GM18519 (cell line): ENCODE results near the gene AP2S1.
"Not testable (repeated sequence)": the region's sequence is repeated elsewhere in the genome, so short reads cannot be mapped to it uniquely, and the experiment has no call there.

Experiments used
- ATAC-seq: cut with Tn5 transposase; IDR thresholded peaks from one replicate; pipeline ENCODE4 v1.9.1; 2021; ENCODE audit warnings: mild to moderate bottlenecking, moderate library complexity; ENCODE audit not compliant: unreplicated experiment, low FRiP score

The AP2S1 gene

DNA sequence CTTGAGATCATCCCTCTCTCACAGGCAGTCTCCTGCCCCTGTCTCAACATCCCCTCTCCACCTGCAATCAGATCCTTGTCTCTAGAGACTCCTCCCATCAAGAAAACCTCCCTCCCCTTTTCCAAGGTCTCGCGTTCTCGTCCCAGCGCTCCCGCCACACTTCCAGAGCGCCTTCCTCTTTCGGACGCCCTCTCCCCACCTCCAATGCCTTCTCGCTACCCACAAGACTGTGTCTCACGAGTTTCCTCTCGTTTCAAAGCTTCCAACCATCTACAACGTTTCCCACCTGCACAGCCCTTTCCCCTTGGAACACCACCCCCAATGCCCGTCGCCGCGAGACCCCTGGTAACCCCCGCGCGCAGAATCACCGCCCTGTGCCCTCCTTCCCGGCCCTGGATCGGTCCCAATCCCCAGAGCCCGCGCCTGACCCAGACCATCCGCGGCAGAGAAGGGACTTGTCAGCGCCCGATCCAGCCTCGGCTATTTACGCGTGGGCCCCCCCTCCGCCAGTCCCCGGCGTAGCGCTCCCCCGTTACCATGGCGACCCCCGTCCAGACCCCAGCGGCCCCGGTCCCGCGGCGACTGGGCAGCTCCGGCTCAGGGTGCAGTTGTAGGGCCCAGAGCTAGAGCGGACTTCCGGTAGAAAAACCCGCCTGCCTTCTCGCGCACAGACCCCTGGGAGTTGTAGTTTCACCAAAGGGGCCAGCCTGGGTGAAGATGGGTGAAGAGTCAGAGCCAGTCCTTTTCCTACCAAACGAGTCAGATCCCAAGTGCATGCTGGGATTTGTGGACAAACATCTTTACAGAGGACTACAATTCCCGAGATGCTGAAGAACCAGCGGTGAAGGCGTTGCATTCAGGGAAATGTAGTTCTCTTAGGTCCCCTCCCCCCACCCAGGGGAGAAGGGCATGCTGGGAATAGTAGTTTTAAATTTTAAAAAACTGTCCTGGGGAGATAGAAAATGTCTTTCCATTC is at the start of gene AP2S1:
TSS of gene AP2S1 (minus strand) at position 619 of the 976 bp plus-strand sequence. CDS start at position 539, 80 bp downstream.
- peak; percentile 70 for ATAC-seq

DNA sequence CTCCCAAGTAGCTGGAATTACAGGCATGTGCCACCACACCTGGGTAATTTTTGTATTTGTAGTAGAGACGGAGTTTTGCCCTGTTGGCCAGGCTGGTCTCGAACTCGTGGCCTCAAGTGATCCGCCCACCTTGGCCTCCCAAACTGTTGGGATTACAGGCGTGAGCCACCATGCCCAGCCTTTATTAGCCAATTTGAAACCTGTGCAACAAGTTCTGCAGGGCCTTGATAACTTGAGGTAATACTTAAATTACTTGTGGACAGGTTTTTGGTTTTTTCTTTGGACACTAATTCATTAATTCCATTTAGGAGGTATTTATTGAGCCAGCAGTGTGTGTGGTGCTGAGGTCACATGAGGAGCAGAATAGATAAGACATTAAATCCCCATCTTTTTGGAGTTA is 49.7 kb upstream of the AP2S1 start:
- no peak for ATAC-seq

DNA sequence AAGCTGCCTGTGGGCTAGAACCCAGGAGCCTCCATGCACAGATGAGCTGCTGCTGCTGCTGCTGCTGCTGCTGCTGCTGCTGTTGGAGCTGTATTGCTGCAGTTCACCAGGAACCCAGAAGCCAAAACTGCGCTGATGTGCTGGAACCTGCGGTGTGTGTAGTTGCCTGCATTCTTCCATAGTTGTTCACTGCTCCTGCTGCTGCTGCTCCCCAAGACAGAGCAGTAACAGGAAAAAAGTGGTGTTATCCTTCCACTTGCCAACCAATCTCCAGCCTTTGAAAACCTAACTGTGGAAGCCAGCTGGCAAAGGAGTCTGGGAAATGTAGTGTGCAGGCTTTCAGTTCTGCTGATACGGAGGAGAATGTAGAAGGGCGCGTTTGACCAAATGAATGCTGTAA is 48.1 kb upstream of the AP2S1 start:
- ATAC-seq, result no peak

DNA sequence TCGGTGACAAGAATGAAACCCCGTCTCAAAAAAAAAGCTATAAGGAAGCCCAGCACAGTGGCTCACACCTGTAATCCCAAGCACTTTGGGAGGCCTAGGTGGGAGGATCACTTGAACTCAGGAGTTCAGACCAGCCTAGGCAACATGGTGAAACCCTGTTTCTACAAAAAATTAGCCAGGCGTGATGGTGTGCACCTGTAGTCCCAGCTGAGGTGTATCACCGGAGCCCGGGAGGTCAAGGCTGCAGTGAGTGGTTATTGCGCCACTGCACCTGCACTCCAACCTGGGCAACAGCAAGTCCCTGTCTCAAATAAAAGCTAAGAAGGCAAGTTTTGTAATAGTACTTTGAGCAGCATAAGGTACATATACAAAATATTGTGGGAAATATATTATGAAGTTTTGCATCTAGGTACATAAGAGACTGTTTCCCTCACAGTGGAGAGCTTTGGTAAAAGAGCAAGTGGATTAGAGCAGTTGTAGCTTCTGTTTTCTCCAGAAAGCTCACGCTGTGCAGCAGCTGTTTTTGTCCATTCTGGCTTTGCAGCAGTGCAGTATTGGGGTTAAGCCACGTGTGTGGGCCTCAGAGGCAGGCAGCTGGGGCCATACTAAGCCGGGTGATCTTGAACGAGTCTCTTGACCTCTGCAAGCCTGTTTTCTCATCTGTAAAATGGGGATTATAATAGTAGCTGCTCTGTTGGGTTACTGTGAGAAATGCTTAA is 45.6 kb upstream of the AP2S1 start:
- ATAC-seq, result no peak

DNA sequence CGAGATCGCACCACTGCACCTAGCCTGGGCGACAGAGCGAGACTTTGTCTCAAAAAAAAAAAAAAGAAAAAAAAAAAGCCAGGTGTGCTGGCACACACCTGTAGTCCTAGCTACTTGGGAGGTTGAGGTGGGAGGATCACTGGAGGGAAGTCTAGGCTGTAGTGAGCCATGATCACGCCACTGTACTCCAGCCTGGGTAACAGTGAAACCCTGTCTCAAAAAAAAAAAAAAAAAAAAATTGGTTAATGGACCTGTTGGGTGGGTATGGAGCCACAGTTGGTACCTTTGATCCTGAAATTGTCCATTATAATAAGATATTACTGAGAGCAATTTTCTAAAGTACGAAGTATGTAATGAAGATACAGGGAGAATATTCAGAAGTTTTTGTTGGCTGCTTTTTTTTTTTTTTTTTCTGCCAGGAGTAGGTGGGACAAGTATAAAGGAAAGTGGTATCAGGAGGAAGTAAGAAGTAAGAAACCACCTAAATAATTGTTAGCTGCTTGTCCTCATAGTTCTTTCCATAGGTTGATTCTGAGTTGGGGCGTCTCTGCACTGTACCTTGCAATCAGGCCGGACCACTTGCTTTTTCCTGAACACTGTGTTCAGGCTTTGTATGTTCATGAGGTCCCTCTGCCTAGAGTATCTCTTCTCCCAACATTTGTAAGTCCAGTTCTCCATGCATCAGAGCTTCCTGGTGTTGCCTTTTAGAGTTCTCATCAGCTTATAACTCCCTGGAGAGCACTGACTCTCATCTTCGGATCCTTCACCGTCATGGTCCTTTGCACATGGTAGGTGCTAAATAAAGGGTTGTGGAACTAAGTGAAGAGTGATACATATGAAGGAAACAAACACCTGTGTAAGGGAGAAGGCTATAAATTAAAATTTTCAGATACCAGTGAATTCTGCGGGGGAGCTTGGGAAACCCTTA is 41.9 kb upstream of the AP2S1 start:
- no peak for ATAC-seq

DNA sequence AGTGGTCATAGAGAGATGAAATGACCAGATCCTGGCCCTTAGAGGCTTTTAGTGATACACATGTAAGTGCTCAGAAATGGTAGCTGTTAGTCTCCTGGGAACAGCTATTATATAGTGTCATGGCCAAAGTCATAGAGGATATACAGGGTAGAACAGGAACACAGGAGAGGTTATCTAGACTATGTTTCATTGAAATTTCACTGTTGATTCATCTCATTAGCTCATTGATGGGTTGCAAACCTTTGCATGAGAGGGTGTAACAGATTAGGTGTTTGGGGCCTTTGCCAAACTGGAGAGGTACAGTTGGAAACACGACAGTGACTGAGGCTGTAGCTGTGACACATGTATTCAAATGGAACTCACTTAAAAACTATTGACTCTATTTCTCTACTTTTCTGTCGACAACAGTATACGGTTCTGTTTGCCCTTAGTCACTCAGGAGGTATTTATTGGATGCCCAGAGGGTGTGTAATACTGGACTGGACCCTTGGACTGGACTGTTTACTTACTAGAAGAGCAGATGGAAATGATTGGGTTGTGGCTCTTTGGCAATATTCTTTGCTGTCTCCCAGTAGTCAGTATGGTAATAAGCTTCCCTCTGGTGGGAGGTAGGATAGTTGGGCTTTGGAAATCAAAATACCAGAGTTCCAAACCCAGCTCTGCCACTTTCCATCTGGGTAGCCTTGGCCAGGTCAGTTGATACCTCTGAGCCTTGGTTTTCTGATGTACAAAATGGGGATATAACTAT is 40.0 kb upstream of the AP2S1 start:
- ATAC-seq, result no peak

DNA sequence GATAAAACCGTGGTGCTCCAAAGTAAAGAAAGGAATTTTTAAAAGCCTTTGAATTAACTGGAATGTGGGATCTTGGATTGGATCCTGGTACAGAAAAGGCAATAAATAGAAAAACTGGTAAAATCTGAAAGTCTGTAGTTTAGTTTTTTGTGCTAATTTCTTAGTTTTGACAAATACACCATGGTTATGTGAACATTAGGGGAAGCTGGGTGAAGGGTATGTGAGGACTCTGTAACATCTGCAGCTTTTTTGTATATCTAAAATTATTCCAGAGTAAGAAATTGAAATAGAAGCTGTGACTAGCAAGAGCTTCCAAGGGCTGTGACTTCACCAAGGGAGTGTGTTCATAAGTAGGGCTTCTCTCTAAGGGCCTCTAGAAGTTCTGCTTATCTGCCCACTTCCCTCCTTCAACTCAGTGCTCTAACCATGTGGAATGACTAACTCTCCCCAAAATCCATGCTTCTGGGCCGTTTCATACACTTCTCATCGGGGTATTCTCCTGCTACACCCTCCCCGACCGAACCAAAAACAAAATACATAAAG is 36.7 kb upstream of the AP2S1 start:
- ATAC-seq, result no peak

DNA sequence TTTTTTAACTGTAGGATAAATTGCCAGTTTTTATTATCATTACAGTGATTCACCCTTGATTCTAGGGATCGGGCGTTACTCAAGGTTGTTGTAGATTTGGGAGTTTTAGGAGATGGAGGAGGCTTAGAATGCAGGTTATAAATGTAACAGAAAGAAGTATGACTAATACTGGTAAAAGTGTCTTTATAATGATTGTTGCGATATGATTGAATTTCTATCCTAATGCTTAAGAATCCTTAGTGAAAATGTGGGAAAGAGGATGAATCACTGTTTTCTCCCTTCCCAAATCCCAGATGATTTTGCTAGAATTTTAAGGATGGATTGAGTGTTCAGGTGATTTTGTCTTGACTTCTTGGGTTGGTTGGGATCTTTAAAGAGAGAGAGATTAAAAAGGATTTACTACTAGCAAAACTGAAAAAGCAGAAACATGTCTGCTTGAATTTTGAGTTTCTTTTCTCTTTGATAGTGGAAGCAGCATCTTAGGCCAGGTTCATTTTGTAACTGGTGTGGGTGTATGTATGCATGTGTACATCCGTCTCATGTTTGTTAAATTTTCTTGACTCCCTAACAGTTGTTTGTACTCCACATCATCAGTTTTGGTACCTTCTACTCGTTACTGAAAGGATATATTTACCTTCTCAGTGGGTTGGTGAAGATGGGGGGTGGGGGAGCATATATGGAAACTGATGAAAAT is 36.0 kb upstream of the AP2S1 start:
- no peak for ATAC-seq

DNA sequence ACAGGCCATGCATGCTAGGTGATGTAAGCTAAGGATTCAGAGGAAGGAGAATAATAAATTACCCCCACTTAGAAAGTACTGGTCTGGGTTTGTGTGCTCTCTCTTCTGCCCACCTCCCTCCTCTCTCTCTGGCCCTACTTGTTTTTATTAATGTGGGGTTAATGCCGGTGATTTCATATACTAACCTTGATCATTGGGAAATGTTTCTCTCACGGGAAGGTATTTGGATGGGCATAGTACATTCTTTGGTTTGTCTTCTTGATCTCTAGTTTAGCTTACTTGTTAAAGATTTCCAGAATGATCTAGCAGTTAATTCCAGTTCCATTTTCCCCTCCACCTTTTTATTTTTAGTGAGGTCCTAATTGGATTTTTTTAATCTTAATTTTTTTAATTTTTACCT is 34.8 kb upstream of the AP2S1 start:
- ATAC-seq, result no peak

DNA sequence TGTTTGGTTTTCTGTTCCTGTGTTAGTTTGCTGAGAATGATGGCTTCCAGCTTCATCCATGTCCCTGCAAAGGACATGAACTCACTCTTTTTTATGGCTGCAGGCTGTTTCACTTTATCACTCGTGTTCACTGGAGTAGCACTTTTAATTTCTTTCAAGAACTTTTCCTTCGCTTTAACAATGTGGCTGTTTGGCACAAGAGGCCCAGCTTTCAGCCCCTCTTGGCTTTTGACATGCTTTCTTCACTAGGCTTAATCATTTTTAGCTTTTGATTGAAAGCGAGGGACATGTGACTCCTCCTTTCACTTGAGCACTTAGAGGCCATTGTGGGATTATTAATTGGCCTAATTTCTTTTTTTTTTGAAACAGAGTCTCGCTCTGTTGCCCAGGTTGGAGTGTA is 32.1 kb upstream of the AP2S1 start:
- ATAC-seq, result not testable (repeated sequence)

DNA sequence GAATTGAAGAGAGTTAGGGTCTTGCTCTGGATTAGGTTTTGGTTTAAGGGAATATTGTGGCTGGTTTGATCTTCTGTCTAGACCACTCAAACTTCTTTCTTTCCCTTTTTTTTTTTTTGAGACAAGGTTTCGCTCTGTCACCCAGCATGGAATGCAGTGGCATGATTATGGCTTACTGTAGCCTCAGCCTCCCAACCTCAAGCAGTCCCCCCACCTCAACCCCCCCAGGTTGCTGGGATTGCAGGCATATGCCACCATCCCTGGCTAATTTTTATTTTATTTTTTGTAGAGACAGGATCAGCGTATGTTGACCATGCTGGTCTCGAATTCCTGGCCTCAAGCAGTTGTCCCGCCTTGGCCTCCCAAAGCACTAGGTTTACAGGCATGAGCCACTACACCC is 31.4 kb upstream of the AP2S1 start:
- ATAC-seq, result no peak

DNA sequence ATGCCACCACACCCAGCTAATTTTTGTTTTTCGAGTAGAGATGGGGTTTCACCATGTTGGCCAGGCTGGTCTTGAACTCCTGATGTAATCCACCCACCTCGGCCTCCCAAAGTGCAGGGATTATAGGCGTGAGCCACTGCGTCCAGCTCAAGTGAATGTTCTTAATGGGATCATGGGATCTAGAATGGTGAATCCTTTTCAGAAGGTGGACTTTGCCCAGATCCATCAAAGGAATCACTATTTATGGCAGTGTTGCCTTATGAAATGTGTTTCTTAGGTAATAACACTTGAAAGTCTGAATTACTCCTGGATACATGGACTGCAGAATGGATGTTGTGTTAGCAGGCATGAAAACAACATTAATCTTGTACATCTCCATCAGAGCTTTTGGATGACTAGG is 30.4 kb upstream of the AP2S1 start:
- no peak for ATAC-seq

DNA sequence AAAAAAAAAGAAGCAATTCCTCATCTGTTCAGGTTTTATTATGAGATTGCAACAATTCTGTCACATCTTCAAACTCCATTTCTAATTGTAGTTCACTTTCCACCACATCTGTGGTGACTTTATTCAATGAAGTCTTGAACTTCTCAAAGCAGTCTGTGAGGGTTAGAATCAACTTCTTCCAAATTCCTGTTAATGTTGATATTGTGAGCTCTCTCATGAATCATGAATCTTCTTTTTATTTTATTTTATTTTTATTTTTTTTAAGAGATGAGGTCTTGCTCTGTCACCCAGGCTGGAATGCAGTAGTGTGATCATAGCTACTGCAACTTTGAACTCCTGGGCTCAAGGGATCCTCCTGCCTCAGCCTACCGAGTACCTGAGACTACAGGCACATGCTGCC is 29.8 kb upstream of the AP2S1 start:
- no peak for ATAC-seq

DNA sequence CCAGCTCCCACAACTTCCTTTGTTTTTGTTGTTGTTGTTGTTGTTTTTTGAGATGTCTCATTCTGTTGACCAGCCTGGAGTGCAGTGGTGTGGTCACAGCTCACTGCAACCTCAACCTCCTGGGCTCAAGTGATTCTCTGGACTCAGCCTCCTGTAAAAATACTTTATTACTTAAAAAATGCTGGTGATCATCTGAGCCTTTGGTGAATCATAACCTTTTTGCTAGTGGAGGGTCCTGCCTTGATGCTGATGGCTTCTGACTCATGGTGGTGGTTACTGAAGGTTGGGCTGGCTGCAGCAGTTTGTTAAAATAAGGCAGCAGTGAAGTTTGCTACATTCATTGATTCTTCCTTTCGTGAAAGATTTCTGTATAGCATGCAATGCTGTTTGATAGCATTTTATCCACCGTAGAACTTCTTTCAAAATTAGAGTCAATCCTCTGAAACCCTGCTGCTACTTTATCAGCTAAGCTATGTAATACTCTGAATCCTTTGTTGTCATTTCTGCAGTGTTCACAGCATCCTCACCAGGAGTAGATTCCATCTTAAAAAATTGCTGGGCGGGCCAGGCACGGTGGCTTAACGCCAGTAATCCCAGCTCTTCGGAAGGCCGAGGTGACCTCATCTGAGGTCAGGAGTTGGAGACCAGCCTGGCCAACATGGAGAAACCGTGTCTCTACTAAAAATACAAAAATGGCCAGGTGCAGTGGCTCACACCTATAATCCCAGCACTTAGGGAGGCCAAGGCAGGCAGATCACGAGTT is 28.1 kb upstream of the AP2S1 start:
- ATAC-seq, result no peak

DNA sequence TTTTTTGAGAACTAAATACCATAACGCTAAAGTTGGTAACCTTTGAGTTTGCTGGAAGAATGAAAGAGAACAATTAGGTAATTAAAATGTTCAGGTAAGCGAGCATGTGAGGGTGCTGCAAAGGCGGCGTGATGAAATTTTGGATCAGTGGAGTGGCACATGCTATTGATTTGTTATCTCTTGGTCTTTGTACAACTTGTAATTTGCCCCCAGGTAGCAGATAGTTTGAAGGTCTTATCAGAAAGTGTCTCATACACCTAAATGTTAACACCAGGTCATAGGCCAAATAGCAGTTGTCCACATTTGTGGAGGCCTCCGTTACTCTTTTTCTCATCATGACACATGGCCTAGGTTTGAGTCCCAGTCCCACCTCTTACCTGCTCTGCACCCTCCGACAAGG is 25.0 kb upstream of the AP2S1 start:
- no peak for ATAC-seq

DNA sequence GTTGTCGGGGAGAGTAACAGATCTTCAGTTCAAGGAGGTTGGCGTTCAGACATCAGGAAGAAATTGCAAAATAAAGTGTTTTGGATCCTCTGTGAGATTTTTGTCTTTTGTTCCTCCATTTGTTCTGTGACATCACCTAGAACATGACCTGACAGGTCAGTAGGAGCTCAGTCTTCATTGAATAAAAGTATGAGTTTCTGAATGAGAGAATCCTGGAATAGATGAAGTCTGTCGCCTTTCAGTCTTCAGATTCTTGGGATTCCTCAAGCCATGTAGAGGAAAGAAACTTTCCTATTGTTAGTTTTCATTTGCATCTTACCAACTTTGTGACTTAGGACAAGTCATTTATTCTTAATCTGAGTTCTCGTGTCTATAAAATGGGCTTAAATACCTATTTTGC is 24.6 kb upstream of the AP2S1 start:
- ATAC-seq, result no peak

DNA sequence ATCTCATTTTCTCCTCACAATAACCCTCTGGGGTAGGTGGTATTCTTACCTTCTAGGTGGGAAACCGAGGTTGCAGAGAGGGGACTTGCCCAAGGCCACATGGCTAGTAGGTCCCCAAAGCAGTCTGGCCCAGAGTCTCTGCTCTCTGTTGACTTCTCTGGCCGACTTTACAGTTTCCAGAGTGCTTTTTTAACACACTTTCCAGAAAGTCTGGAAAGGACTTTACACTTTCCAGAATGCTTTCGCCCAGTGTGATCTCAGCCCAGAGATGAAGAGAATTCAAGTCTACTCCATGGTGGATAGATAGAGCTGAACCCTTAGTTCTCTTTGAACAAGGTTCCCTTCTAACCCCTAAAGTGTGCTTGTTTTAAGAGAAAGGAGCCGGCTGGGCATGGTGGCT is 22.3 kb upstream of the AP2S1 start:
- ATAC-seq, result no peak

DNA sequence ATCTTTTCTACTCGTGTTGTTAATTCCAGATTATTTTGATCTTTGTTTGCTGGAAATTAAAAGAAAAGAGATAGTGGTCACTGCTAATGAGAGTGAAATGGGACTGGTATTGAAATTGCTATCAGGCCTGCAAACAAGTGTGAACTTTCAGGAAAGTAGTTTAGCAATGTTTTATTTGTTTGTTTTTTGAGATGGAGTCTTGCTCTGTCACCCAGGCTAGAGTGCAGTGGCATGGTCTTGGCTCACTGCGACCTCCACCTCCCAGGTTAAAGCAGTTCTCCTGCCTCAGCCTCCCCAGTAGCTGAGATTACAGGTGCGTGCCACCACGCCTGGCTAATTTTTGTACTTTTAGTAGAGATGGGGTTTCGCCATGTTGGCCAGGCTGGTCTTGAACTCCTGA is 20.5 kb upstream of the AP2S1 start:
- not testable (repeated sequence) for ATAC-seq
